Ectodermal cell (in vitro differentiated cells): ENCODE measurements around the gene BTG2. TPM values are rescaled to one million over a fixed set of nuclear protein-coding genes. Genes with fewer than 3 reads are reported as not detected.
"Not testable (repeated sequence)": the region's sequence is repeated elsewhere in the genome, so short reads cannot be mapped to it uniquely, and the experiment has no call there.

Experiments
- H3K27ac ChIP-seq: 2 replicates; pipeline ENCODE4 v1.7.0; 2013; ENCODE audit warnings: mild to moderate bottlenecking, low read depth, low read length; ENCODE audit not compliant: insufficient read depth, poor library complexity, severe bottlenecking
- H3K27me3 ChIP-seq: 2 replicates; pipeline ENCODE4 v1.7.0; 2013; ENCODE audit warnings: mild to moderate bottlenecking, low read length; ENCODE audit not compliant: insufficient read depth, control insufficient read depth, poor library complexity, severe bottlenecking
- H3K36me3 ChIP-seq: one replicate; pipeline ENCODE4 v1.7.0; 2013; ENCODE audit warnings: low read length; ENCODE audit not compliant: control insufficient read depth, insufficient read depth
- H3K4me1 ChIP-seq: one replicate; pipeline ENCODE4 v1.7.0; 2013; ENCODE audit warnings: low read length; ENCODE audit not compliant: control insufficient read depth, insufficient read depth
- H3K4me3 ChIP-seq: 2 replicates; pipeline ENCODE4 v1.7.0; 2013; ENCODE audit warnings: low read depth, low read length, control low read depth; ENCODE audit not compliant: insufficient read depth
- H3K9me3 ChIP-seq: 2 replicates; pipeline ENCODE4 v1.7.0; 2013; ENCODE audit warnings: mild to moderate bottlenecking, low read length, moderate library complexity; ENCODE audit not compliant: control insufficient read depth
- WGBS, 2 experiments: methylation state at CpG; one replicate each; pipeline ENCODE4 v1.1.7; 2013; ENCODE audit warnings: missing lambda C conversion rate in 2 of 2; 5-methylcytosine and 5-hydroxymethylcytosine counted together
- polyA plus RNA-seq, 4 experiments: library from polyadenylated mRNA; stranded (reverse); fragments of 50-300 nt; gene quantifications; one replicate each; pipeline ENCODE4 v1.2.3, GENCODE V29; 2013

BTG2 gene, protein sequence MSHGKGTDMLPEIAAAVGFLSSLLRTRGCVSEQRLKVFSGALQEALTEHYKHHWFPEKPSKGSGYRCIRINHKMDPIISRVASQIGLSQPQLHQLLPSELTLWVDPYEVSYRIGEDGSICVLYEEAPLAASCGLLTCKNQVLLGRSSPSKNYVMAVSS
- polyA plus RNA-seq (2013, experiment 1 of 4) = 59.5 TPM
- 47.6 TPM for polyA plus RNA-seq (2013, experiment 2 of 4)
- 41.7 TPM for polyA plus RNA-seq (2013, experiment 3 of 4)
- polyA plus RNA-seq (2013, experiment 4 of 4) = 45.2 TPM

DNA sequence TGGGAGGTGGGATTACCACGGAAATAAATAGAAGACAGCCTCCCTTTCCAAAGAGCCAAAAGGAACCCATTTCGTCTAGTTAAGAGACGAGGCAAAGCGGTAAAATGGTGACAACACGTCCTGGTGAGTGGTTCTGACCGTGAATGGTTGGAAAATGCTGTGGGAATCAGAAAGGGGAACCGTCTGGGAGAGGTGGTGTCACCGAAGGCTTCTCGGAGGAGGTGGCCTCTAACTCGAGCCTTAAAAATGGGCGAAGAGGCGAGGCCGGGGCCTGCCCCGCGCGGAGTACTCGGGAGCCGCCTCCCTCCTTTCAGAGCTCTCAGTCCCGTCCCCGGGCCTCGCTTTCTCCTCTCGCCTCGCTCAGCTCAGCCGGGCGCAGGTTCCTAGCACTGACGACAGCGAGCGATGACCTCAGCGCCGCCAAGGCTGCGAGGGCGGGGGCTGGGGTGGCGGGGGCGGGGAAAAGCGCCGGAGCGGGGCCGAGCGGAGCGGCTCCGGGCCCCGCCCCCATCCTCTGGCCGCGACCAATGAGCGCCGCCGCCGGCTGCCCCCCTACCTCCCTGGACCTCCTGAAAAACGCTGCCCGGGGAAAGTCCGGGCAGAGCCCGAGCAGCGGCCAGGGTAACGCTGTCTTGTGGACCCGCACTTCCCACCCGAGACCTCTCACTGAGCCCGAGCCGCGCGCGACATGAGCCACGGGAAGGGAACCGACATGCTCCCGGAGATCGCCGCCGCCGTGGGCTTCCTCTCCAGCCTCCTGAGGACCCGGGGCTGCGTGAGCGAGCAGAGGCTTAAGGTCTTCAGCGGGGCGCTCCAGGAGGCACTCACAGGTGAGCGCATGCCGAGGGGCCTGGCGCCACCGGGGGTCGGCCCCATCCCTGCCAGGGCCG lies at the start of gene BTG2:
Gene BTG2, plus strand, starts transcription at position 601 of the 890 bp plus-strand sequence. Its CDS starts 88 bp downstream, at position 689.
- Histone ChIP-seq H3K4me3 (peak within 1 kb of the TSS; percentile 80), H3K36me3 (peaks cover 1% of the 10 kb centered on the region), H3K27ac (no peak within 1 kb of the TSS), H3K9me3 (no peaks in the 10 kb centered on the region), H3K4me1 (peaks cover 34% of the 10 kb centered on the region), H3K27me3 (peaks cover 83% of the 10 kb centered on the region)
- WGBS, 2 experiments = 1 to 2% methylated on average over 79 of the region's 79 CpGs

DNA sequence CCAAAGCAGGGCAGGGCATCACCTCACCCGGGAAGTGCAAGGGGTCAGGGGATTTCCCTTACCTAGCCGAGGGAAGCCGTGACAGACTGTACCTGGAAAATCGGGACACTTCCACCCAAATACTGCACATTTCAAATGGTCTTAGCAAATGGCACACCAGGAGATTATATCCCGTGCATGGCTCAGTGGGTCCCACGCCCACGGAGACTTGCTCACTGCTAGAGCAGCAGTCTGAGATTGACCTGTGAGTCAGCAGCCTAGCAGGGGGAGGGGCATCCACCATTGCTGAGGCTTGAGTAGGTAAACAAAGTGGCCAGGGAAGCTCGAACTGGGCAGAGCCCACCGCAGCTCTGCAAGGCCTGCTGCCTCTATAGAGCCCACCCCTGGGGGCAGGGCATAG lies 48.7 kb upstream of the BTG2 start:
- not testable (repeated sequence) for H3K9me3 ChIP-seq, H3K27ac ChIP-seq, H3K36me3 ChIP-seq, H3K27me3 ChIP-seq, H3K4me3 ChIP-seq, H3K4me1 ChIP-seq
- WGBS, 2 experiments = 87 to 93% methylated on average over 9 of the region's 9 CpGs

DNA sequence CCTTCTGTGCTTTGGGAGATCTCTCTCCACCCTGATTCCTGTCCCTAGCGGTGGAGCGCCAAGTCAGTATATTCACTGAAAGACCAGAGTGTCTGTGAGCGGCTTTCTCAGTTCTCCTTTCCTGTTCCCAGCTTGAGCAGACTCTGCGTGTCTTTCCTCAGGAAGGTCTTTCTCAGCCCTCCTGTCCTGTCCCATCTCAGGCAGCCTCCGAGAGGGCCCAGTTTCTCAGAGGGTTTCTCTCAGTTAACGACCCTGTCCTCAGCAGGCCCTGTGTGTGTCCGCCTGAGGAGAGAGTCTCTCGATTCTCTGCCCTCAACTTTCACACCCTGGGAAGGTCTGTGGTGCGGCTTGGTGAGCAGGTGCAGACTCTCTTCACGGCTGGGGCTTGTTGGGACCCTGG lies 41.8 kb upstream of the BTG2 start:
- H3K27ac ChIP-seq = no peak overlapping the region

DNA sequence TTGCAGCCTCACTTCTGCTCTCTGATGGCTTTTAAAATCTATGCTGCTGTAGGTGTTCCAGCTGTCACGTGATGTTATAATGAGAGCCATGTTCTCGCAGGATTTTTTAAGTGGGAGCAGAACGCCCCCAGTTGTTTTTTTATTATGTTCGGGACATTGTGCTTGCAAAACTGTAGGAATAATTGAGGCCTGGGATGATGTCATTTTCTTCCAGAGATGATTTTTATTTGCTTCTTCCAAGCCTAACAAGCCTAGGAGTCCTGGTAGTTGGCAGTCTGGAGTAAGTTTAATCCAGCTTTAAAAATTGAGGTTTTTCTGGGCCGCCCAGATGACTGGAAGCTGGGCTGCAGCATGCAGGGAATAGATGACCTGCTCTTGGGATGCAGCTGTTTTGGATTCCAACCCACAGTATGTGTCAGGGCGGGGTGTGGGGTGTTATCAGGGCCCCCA lies 41.2 kb upstream of the BTG2 start:
- 92 to 93% methylated on average over 6 of the region's 6 CpGs for WGBS, 2 experiments
- Histone ChIP-seq H3K36me3 (no peaks in the 10 kb centered on the region), H3K9me3 (no peaks in the 10 kb centered on the region), H3K4me1 (peaks cover 4% of the 10 kb centered on the region), H3K27me3 (no peaks in the 10 kb centered on the region), H3K27ac (no peak overlapping the region), H3K4me3 (no peak overlapping the region)

More for the DNA sequence above, 41.8 kb upstream of the BTG2 start:
- WGBS, 2 experiments = 85 to 86% methylated on average over 10 of the region's 10 CpGs
- H3K4me3 ChIP-seq = no peak overlapping the region
- no peaks in the 10 kb centered on the region for H3K36me3 ChIP-seq
- no peaks in the 10 kb centered on the region for H3K9me3 ChIP-seq
- peaks cover 4% of the 10 kb centered on the region for H3K4me1 ChIP-seq
- H3K27me3 ChIP-seq = no peaks in the 10 kb centered on the region

DNA sequence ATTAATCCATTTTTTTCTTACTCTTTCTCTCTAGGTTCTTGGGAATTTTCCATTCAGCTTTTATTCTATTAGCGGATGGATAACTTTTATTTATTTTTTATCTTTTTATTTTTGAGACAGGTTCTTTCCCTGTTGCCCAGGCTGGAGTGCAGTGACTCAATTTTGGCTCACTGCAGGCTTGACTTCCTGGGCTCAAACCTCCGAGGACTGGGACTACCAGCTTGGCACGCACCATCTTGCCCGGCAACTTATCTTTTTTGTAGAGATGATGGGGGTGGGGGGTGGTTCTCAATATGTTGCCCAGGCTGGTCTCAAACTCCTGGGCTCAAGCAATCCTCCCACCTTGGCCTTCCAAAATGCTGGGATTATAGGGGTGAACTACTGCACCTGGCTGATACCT lies 39.8 kb upstream of the BTG2 start:
- Histone ChIP-seq H3K27me3 (peaks cover 5% of the 10 kb centered on the region), H3K27ac (no peak overlapping the region), H3K9me3 (no peaks in the 10 kb centered on the region), H3K4me3 (no peak overlapping the region), H3K36me3 (no peaks in the 10 kb centered on the region), H3K4me1 (peaks cover 4% of the 10 kb centered on the region)
- WGBS, 2 experiments = 85 to 90% methylated on average over 3 of the region's 4 CpGs

DNA sequence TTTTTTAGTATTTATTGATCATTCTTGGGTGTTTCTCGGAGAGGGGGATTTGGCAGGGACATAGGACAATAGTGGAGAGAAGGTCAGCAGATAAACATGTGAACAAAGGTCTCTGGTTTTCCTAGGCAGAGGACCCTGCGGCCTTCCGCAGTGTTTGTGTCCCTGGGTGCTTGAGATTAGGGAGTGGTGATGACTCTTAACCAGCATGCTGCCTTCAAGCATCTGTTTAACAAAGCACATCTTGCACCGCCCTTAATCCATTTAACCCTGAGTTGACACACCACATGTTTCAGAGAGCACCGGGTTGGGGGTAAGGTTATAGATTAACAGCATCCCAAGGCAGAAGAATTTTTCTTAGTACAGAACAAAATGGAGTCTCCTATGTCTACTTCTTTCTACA lies 39.2 kb upstream of the BTG2 start:
- WGBS, 2 experiments = 33 to 70% methylated on average over 1 to 2 of the region's 5 CpGs

DNA sequence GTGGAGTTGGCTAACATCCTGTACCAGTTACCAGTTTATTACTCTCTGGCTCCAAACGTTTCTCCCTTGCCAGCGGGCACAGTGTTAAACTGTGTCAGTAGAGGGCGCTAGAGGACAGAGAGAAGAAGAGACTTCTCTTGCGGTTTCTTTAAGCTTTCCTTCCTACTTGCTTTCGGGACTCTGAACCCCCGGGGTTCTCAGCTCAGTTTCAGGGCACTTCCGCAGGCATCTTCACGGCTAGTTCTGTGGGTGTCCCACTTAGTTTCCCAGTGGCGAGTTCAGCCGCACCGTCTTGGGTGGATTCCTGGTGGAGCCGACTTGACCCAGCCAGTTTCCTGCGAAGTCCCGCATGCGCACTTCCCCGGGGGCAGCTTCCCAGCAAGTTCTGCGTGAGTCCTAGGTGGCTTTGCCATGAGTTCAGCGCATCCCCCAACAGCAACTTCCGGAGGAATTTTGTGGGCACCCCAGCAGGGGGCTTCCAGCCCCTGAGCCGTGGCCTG lies 37.9 kb upstream of the BTG2 start:
- Histone ChIP-seq H3K27me3 (peaks cover 10% of the 10 kb centered on the region), H3K36me3 (no peaks in the 10 kb centered on the region), H3K9me3 (no peaks in the 10 kb centered on the region), H3K4me3 (peak overlapping the region; percentile 37), H3K4me1 (peaks cover 4% of the 10 kb centered on the region), H3K27ac (no peak overlapping the region)
- WGBS, 2 experiments = 6% methylated on average over 20 of the region's 20 CpGs

More for the DNA sequence above, 39.2 kb upstream of the BTG2 start:
- H3K27me3 ChIP-seq, H3K4me1 ChIP-seq, H3K27ac ChIP-seq, H3K9me3 ChIP-seq, H3K36me3 ChIP-seq, H3K4me3 ChIP-seq: not testable (repeated sequence)

DNA sequence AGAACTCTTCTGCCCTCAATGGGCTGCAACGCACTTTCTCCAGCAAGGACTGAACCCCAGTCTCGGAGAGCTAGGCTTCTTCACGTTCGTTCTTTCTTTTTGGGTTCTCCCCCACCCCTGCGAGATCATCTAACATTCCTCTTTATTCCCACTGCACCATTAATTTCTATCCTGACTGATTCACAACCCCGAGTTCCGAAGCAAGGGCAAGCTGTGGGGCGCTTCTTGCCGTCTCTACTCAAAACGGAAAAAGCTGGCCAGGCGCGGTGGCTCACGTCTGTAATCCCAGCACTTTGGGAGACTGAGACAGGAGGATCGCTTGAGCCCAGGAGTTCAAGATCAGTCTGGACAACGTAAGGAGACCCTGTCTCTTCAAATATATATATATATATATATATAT lies 37.4 kb upstream of the BTG2 start:
- Histone ChIP-seq H3K27me3 (peaks cover 15% of the 10 kb centered on the region), H3K36me3 (no peaks in the 10 kb centered on the region), H3K4me1 (peaks cover 4% of the 10 kb centered on the region), H3K9me3 (no peaks in the 10 kb centered on the region), H3K4me3 (no peak overlapping the region), H3K27ac (no peak overlapping the region)
- 80 to 81% methylated on average over 14 of the region's 15 CpGs for WGBS, 2 experiments

DNA sequence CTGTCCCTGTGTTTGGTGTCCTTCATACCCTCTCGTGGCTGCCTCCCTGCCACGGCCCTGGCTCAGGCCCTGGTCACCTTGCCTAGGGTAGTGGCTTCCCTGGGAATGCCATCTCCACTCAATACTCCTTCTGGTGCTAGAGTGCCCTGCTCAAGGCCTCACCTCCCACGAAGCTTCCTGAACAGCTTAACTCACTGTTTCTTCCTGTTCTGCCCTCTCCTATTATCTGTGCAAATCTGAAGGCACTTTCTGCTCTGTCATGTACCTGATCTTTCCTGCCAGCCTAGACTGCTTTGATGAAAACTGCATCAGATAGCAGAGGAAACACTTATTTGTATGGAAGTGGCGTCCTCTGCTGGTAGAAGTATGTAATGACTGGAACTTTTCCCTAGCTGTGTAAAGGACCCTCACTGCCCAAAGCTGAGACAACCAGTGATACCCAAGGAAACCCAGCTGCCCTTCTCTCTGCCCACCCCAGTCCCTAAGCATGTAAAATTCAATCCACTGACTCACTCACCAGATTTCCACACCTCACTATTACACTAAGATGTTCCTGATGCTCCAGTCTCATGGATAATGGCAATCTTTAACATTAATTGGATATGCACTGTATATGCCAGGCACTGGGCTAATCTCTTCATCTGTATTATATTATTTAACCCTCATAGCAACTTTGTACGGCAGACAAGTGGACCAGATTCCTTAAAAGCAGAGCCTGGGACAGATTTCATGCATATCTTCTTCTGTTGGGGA lies 36.2 kb upstream of the BTG2 start:
- Histone ChIP-seq H3K27ac (no peak overlapping the region), H3K27me3 (peaks cover 20% of the 10 kb centered on the region), H3K4me3 (no peak overlapping the region), H3K4me1 (peaks cover 10% of the 10 kb centered on the region), H3K36me3 (no peaks in the 10 kb centered on the region), H3K9me3 (no peaks in the 10 kb centered on the region)
- WGBS, 2 experiments = 36% methylated on average over 5 of the region's 5 CpGs

DNA sequence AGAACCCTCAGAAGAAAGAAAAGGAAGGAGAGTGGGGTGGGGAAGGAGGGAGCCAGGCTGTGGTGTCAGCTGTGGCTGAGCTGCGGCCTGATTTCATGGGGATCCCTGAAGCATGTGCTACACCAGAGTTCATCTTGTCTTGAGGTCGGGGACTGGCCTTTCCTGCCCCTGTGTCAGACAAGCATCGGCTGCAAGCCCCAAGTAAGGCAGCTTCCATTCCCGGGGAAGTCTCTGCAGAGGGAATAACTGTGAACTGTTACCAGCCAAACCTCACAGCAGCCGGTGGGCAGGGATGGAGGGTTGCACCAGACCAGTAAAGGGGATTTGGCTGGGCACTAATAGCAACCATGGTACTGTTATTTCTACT lies 35.7 kb upstream of the BTG2 start:
- WGBS, 2 experiments = 82 to 84% methylated on average over 5 of the region's 5 CpGs
- no peak overlapping the region for H3K27ac ChIP-seq

More for the DNA sequence above, 35.7 kb upstream of the BTG2 start:
- Histone ChIP-seq H3K9me3 (no peaks in the 10 kb centered on the region), H3K4me1 (peaks cover 12% of the 10 kb centered on the region), H3K27me3 (peaks cover 20% of the 10 kb centered on the region), H3K36me3 (no peaks in the 10 kb centered on the region), H3K4me3 (no peak overlapping the region)
